IPS-15b (cell line): ENCODE results near the gene HSFX2.
"Not testable (repeated sequence)": the region's sequence is repeated elsewhere in the genome, so short reads cannot be mapped to it uniquely, and the experiment has no call there.

ENCODE experiments used
- H3K27me3 ChIP-seq: one replicate; pipeline ENCODE4 v1.6.1; 2013; ENCODE audit warnings: low read length; ENCODE audit not compliant: control insufficient read depth, insufficient read depth
- H3K36me3 ChIP-seq: one replicate; pipeline ENCODE4 v1.6.1; 2013; ENCODE audit warnings: low read length; ENCODE audit not compliant: control insufficient read depth, insufficient read depth
- H3K4me1 ChIP-seq: one replicate; pipeline ENCODE4 v1.6.1; 2013; ENCODE audit warnings: mild to moderate bottlenecking, low read length; ENCODE audit not compliant: control insufficient read depth, insufficient read depth
- H3K4me3 ChIP-seq: one replicate; pipeline ENCODE4 v1.5.1; 2013; ENCODE audit warnings: low read depth, low read length
- H3K9ac ChIP-seq: one replicate; pipeline ENCODE4 v1.6.1; 2013; ENCODE audit warnings: low read depth, mild to moderate bottlenecking, low read length
- H3K9me3 ChIP-seq: one replicate; pipeline ENCODE4 v1.6.1; 2013; ENCODE audit warnings: mild to moderate bottlenecking, low read length; ENCODE audit not compliant: control insufficient read depth, insufficient read depth

The HSFX2 gene

DNA sequence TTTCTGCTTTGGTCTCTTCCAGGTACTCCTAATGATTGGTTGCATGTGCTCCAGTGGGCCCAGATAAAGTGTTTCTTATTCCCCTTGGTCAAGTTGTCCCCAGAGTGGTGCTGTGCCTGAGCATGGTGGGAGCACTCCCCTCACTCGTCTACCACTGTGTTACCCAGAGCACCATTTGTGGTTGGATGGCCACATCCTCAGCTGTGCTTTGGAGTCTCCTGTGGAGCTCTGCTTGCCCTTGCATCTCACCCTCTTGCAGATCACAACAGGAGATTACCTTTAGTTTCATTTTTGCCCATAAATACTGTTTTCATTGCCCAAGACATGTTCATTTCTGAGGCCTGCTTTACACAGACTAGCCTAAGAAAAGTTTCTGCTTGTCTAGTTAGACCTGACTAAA lies 44.7 kb downstream of the HSFX2 start:
- H3K9ac ChIP-seq, H3K36me3 ChIP-seq, H3K4me3 ChIP-seq, H3K27me3 ChIP-seq, H3K4me1 ChIP-seq, H3K9me3 ChIP-seq: not testable (repeated sequence)

DNA sequence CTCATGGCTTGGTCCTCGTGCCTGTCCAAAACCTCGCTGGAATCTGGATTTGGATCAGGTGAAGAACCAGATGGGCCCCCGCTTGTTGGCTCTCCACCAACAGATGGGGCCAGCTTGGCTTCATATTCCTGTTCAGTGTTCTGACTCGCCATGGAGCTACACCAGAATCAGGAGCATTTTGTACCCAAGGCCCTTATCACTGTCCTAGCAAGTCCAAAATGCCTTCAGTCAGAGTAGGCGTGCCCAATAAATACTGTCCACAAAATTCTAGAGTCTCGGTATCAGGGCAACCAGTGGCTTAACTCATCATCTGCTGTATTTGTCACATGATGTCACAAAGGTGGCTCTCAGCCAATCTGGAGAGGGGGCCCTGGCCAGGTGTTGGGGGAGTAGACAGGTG lies 45.4 kb downstream of the HSFX2 start, which contains the start of gene HSFX3:
HSFX3 (minus strand) TSS at position 224 of the 400 bp plus-strand sequence; CDS start at position 152, 72 bp downstream.
- not testable (repeated sequence) for H3K4me1 ChIP-seq, H3K36me3 ChIP-seq, H3K27me3 ChIP-seq, H3K4me3 ChIP-seq, H3K9me3 ChIP-seq, H3K9ac ChIP-seq

DNA sequence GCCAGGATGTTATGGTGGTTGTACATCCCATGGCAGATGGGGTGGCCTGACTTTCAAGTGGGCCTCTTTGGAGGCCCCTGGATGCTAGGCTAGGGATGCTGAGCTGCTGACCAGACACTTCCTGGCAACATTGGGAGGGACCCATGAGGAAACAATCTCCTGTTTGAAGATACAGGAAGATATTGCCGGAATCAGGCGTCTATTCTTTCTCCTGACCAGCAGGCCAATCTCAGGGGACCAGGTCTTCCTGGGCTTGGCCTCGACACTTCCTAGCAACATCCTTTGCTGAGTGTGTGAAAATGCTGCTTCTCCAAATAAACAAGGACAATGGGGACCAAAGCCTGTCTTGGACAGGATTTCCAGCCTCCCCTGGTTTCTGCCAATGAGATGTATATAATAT lies 47.3 kb downstream of the HSFX2 start:
- not testable (repeated sequence) for H3K9me3 ChIP-seq, H3K9ac ChIP-seq, H3K36me3 ChIP-seq, H3K4me3 ChIP-seq, H3K27me3 ChIP-seq, H3K4me1 ChIP-seq

DNA sequence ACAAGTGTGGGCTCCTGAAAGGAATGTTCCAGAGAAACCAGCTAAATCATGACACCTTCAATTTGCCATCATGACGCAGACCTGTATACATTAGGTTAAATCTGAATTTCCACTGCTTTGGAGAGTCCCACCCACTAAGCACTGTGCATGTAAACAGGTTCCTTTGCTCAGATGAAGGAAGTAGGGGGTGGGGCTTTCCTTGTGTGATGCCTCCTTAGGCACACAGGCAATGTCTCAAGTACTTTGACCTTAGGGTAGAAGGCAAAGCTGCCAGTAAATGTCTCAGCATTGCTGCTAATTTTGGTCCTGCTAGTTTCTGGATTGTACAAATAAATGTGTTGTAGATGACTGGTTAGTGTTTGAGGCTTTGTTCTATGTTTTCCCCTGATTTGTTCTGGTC lies 48.2 kb downstream of the HSFX2 start:
- not testable (repeated sequence) for H3K36me3 ChIP-seq, H3K4me3 ChIP-seq, H3K9me3 ChIP-seq, H3K27me3 ChIP-seq, H3K9ac ChIP-seq, H3K4me1 ChIP-seq

DNA sequence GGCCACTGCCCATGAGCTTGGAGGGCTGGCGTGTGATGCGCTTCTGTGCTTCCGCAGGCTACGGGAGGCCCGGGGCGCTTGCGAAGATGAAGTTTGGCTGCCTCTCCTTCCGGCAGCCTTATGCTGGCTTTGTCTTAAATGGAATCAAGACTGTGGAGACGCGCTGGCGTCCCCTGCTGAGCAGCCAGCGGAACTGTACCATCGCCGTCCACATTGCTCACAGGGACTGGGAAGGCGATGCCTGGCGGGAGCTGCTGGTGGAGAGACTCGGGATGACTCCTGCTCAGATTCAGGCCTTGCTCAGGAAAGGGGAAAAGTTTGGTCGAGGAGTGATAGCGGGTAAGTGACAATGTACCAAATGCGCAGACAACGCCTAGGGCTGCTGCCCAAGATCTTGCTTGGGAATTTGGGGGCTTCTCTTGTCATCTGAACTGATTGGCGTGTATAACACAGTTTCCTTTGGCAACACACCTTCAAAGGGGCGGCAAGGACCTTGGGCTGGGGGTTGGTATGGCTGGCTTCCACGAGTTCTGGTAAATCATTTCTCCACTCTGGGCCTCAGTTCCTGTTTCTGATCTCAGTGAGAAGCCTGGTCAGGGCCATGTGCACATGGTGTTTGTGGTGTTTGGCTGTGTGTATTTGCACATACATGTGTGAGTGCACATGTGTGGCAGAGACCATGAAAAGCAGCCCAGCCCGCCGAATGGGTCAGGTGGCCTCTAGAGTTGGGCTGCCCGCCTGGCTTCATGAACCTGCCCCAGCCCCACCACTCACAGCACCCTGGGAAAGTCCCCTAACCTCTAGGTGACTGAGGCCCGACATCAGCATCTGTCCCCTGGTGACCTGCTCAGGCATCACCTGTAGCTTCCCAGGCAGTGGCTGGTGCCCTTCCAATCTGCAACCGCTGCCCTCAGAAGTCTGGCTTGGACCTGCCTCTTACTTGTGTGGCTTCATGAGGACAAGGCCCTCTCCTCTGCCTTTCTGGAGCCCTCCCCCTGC lies 49.3 kb downstream of the HSFX2 start:
- H3K36me3 ChIP-seq, H3K4me1 ChIP-seq, H3K4me3 ChIP-seq, H3K9ac ChIP-seq, H3K9me3 ChIP-seq, H3K27me3 ChIP-seq: not testable (repeated sequence)
